Measurements from ENCODE around the gene RD3L. TPM values are rescaled to one million over a fixed set of nuclear protein-coding genes. Genes with fewer than 3 reads are reported as not detected.

RD3L gene
- total RNA-seq, 2 donors from 2014 or later = not detected

DNA sequence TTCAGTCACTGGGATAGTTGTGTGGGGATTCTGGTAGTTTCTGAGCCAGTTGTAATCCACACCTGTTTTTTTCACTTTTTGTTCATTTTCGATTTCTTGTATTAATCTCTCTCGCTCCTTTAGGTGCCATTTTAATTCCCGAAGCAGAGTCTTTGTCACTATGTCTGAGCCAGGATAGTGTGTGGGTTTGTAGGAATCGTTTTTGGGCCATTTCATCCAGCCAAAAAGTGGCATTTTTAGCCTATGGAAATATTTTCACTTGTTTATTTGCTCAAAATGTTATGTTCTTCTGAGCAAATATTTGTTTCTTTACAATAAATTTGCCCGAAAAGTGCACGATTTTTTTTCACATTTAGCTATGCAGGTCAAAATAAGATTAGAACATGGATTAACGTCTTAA, 867 bp downstream of the RD3L start:
- Histone ChIP-seq H3K27me3 (no peaks in the 10 kb centered on the region), H3K27ac (no peak overlapping the region), H3K9me3 (no peaks in the 10 kb centered on the region), H3K36me3 (no peaks in the 10 kb centered on the region), H3K4me3 (no peak overlapping the region), H3K4me1 (no peaks in the 10 kb centered on the region), H3K9ac (ENCODE audit: low read depth in 2 of 2, low read length in 2 of 2) (no peak overlapping the region)
- intact Hi-C loops (cut with DNase I) = no loop called here
- DNase-seq = no peak
- TF ChIP-seq CTCF (IDR thresholded peaks at IDR 0.05) = no peak

GRCh38 chr14:103935102-103935501, 7.2 kb downstream of the RD3L start:
- H3K4me3 ChIP-seq = no peak overlapping the region
- no peak overlapping the region for H3K27ac ChIP-seq
- DNase-seq = no peak
- no peak overlapping the region for H3K9ac ChIP-seq (ENCODE audit: low read depth in 2 of 2, low read length in 2 of 2)
- no peaks in the 10 kb centered on the region for H3K27me3 ChIP-seq
- no peaks in the 10 kb centered on the region for H3K9me3 ChIP-seq
- H3K36me3 ChIP-seq = no peaks in the 10 kb centered on the region
- no peak for TF ChIP-seq CTCF (IDR thresholded peaks at IDR 0.05)
- H3K4me1 ChIP-seq = no peaks in the 10 kb centered on the region
- intact Hi-C loops (cut with DNase I) = no loop called here

DNA sequence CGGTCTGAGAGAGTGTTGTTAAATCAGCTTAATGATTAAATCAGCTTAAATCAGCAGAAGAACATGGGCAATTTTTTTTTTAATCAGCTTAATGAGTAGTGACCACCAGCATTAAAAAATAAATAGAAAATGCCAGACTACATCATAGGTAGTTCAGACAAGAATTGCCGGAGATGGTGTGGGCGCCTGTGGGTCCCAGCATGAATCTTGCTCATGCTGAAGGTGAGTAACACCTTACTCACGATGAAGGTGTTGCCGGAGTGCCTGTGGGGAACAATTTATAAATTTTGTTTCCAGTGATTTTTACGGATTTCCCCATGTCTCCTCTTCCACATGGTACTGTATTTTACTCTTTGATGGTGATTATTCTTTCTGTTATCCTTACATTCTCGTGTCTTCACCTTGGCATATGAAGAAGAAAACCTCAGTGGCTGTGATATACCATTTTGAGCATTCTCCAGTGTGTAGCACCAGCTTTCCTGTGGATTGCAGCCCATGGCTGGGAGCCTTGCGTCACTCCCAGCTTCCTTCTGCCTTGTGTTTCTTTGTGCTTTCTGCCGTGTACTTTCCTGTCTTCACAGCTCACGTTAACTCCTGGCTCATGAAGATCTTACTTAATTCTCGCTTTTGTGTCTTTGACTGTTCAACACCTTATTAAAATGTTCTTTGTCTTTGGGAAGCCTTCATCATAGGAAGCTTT, 9.4 kb downstream of the RD3L start:
- no peak overlapping the region for H3K4me3 ChIP-seq
- no peaks in the 10 kb centered on the region for H3K27me3 ChIP-seq
- TF ChIP-seq CTCF (IDR thresholded peaks at IDR 0.05) = no peak
- DNase-seq = no peak
- no peak overlapping the region for H3K9ac ChIP-seq (ENCODE audit: low read depth in 2 of 2, low read length in 2 of 2)
- H3K4me1 ChIP-seq = no peaks in the 10 kb centered on the region
- no peaks in the 10 kb centered on the region for H3K9me3 ChIP-seq
- peak overlapping the region; percentile 32 for H3K27ac ChIP-seq
- H3K36me3 ChIP-seq = no peaks in the 10 kb centered on the region
- intact Hi-C loops (cut with DNase I) = no loop called here

GRCh38 chr14:103931422-103931821, 10.9 kb downstream of the RD3L start:
- H3K4me1 ChIP-seq = no peaks in the 10 kb centered on the region
- intact Hi-C loops (cut with DNase I) = no loop called here
- no peak for TF ChIP-seq CTCF (IDR thresholded peaks at IDR 0.05)
- no peak overlapping the region for H3K27ac ChIP-seq
- no peaks in the 10 kb centered on the region for H3K36me3 ChIP-seq
- no peak overlapping the region for H3K4me3 ChIP-seq
- no peak overlapping the region for H3K9ac ChIP-seq (ENCODE audit: low read depth in 2 of 2, low read length in 2 of 2)
- no peaks in the 10 kb centered on the region for H3K27me3 ChIP-seq
- DNase-seq = no peak
- H3K9me3 ChIP-seq = no peaks in the 10 kb centered on the region

GRCh38 chr14:103930051-103930604, 12.2 kb downstream of the RD3L start:
- intact Hi-C loops (cut with DNase I) = no loop called here
- no peak overlapping the region for H3K4me3 ChIP-seq
- no peak for DNase-seq
- H3K4me1 ChIP-seq = no peaks in the 10 kb centered on the region
- H3K27me3 ChIP-seq = no peaks in the 10 kb centered on the region
- H3K27ac ChIP-seq = no peak overlapping the region
- H3K36me3 ChIP-seq = no peaks in the 10 kb centered on the region
- H3K9me3 ChIP-seq = no peaks in the 10 kb centered on the region
- no peak for TF ChIP-seq CTCF (IDR thresholded peaks at IDR 0.05)
- no peak overlapping the region for H3K9ac ChIP-seq (ENCODE audit: low read depth in 2 of 2, low read length in 2 of 2)
